GM10266 (cell line): Measurements from ENCODE around the gene KLF6.

Source experiments
- DNase-seq: peaks from one replicate; pipeline ENCODE4 v3.0.0; 2012; ENCODE audit errors: extremely low spot score
- CTCF ChIP-seq: IDR thresholded peaks from 2 replicates; pipeline ENCODE4 v1.5.1; 2012; ENCODE audit warnings: mild to moderate bottlenecking, low read depth; ENCODE audit not compliant: control insufficient read depth, insufficient read depth; ENCODE audit errors: missing control alignments

The KLF6 gene

DNA sequence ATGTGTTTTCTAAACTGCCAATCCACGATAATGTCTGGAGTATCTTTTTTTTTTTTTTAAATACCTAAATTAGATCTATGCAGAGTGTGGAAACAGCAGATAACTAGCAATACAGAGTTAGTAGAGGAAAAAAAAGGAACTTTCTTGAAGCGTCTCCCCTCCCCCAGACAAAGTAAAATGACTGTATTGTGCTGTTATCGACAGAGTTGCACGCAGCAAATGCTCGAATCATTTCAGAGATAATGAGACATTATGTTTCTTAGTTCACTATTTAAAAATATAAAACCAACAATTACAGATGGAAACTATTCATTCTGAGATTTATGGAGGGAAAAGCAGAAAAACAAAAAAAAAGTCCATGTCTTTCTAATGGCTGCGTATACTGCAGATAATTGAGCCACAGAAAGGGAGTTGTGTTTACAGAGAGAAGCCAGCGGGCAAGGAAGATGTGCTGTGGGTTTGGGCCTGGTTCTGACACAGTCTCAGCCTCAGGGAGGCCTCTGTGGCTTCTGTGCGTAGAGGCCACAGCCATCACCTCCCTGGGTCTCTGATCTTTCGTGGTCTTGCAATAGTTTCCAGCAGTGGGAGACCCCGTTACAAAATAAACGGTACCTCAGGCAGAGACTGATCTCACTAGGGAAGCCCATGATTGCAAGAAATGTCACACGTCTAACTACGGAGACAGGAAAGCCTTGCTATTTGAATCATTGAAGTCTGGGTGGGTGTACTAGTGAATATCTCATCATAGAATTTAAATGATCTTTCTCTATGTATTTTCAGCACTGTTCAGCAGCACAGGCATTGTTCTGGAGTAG is 19.1 kb upstream of the KLF6 start:
- TF ChIP-seq CTCF = no peak
- no peak for DNase-seq

- DNase-seq = no peak
- TF ChIP-seq CTCF = no peak
Observed at GRCh38 chr10:3803295-3803926, 18.4 kb upstream of the KLF6 start.

GRCh38 chr10:3802526-3803265 is 17.7 kb upstream of the KLF6 start:
- DNase-seq = no peak
- TF ChIP-seq CTCF = no peak

- no peak for TF ChIP-seq CTCF
- DNase-seq = no peak
Observed at GRCh38 chr10:3801558-3802192, 16.7 kb upstream of the KLF6 start.

- no peak for DNase-seq
- TF ChIP-seq CTCF = no peak
Observed at GRCh38 chr10:3800586-3800985, 15.6 kb upstream of the KLF6 start.

DNA sequence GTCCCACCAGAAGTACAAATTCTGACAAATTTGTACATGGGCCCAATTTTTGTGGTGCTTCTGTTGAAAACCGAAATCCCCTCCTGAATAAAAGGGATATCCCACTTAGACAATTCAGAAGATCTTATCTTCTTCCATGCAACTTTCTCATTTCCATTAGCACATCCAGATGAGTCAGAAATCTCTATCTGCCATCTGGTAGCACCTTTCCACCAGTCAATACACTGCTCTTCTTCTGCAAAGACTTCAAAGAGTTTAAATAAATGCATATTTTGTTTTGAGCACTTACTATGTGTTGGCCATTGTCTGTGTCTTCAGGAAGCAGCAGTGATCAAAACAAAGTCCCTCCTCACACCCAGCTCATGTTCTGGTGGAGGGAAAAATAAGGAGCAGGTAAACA is 12.7 kb upstream of the KLF6 start:
- no peak for DNase-seq
- TF ChIP-seq CTCF = no peak

DNA sequence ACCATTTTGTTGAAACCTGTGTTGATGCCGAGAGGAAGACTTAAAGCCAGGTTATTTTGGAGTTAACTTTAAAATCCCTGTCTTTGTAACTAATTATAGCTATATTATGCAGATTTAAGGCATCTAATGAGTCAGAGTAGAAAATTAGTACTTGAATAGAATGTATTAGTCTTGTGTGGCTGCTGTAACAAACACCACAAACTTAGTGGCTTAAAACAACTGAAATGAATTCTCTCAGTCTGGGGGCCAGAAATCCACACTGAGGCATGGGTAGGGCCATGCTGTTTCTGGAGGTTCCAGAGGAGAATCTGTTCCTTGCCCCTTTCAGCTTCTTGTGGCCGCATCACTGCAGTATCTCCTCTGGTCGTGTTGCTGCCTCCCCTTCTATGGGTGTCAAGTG is 8.5 kb upstream of the KLF6 start:
- no peak for DNase-seq
- TF ChIP-seq CTCF = no peak
